ENCODE measurements around the gene BAAT. TPM values are rescaled to one million over a fixed set of nuclear protein-coding genes. Genes with fewer than 3 reads are reported as not detected.
A peak's percentile ranks its signal among the peaks of the same experiment; 100 is the strongest.

BAAT gene
- total RNA-seq, 4 donors from 2014 or later = not detected

DNA sequence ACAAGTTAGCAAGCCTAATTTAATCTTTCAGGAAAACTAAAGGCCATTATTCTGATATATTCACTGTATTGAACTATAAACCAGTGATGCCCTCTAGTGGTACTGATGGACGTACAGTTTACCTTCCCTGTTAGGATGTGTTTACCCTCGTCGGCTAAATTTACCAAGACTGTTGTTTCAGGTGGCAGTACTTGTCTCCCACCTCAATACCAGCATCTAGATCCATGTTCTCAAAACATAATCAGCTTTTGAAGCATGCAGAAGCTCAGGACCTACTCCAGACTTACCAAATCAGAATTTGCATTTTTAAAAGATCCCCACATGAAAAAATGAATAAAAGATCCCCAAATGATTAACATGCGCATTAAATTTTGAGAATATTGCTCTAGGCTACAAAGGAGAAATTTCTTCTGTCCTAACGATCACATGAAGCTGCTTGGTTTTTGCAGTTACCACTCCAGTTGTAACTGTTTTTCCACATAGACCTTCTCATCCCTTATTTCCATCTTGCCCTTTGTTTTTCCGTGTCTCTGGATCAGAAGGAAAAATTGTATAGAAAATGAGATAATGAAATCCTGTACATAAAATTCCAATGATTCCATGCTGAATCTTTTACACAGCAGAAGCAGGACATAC lies 3.2 kb upstream of the BAAT start:
- DNase-seq = no peak
- Histone ChIP-seq H3K36me3 (no peaks in the 10 kb centered on the region), H3K4me3 (no peak overlapping the region), H3K4me1 (no peaks in the 10 kb centered on the region), H3K27ac (no peak overlapping the region), H3K27me3 (no peaks in the 10 kb centered on the region), H3K9me3 (no peaks in the 10 kb centered on the region)
- no peak for TF ChIP-seq POLR2A (IDR thresholded peaks at IDR 0.05)
- TF ChIP-seq, protein P1, sequence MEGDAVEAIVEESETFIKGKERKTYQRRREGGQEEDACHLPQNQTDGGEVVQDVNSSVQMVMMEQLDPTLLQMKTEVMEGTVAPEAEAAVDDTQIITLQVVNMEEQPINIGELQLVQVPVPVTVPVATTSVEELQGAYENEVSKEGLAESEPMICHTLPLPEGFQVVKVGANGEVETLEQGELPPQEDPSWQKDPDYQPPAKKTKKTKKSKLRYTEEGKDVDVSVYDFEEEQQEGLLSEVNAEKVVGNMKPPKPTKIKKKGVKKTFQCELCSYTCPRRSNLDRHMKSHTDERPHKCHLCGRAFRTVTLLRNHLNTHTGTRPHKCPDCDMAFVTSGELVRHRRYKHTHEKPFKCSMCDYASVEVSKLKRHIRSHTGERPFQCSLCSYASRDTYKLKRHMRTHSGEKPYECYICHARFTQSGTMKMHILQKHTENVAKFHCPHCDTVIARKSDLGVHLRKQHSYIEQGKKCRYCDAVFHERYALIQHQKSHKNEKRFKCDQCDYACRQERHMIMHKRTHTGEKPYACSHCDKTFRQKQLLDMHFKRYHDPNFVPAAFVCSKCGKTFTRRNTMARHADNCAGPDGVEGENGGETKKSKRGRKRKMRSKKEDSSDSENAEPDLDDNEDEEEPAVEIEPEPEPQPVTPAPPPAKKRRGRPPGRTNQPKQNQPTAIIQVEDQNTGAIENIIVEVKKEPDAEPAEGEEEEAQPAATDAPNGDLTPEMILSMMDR (IDR thresholded peaks at IDR 0.05) = peak; percentile 15 to 47 (median 23)
- intact Hi-C loops (cut with DNase I; ENCODE audit: low total_unique reads) = no loop called here

DNA sequence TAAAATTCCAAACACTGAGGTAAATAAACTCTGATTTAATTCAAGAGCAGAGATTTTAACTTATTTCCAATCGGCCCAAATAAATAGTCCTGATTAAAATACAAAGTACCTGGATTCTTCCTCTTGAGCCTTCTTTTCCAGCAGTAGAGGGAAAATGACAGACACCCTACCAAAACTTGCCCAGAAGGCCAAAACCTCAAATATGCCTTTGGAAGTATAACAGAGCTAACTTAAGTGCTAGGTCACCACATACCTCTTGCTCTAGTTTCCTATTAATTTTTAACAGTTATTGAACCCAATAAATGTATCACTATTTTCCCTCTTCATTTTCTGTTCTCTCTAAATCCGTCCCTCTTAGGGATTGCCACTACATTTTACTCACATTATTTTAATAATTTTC lies 1.4 kb downstream of the BAAT start:
- DNase-seq = no peak
- no peak overlapping the region for H3K4me3 ChIP-seq
- H3K27me3 ChIP-seq = no peaks in the 10 kb centered on the region
- no peak overlapping the region for H3K27ac ChIP-seq
- intact Hi-C loops (cut with DNase I; ENCODE audit: low total_unique reads) = no loop called here
- no peaks in the 10 kb centered on the region for H3K36me3 ChIP-seq
- TF ChIP-seq, protein P1 (IDR thresholded peaks at IDR 0.05) = no peak
- TF ChIP-seq POLR2A (IDR thresholded peaks at IDR 0.05) = no peak
- no peaks in the 10 kb centered on the region for H3K4me1 ChIP-seq
- no peaks in the 10 kb centered on the region for H3K9me3 ChIP-seq

DNA sequence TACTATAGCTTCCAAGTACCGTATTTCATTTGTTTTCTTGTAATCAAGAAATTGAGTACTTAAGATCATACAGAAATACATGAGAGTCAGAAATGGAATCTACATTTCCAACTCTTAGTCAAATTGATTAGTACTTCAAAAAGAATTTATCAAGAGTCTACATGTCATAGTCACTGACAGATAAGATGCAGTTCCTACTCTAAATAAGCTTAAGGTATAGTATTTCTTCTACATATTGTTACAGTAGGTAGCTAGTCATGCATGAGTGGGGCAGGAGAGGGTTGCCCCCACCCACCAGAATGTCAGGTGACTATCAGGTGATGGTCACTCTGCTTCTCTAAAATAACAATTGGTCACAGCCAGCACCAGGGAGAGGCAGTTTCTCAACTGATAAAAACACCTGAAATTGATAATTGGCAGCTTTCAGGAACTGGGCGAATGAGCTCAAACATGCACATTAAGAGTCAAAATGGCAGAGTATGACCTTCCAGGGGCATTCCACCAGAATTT lies 2.9 kb downstream of the BAAT start:
- Histone ChIP-seq H3K4me1 (no peaks in the 10 kb centered on the region), H3K9me3 (no peaks in the 10 kb centered on the region), H3K36me3 (no peaks in the 10 kb centered on the region), H3K27ac (no peak overlapping the region), H3K27me3 (no peaks in the 10 kb centered on the region), H3K4me3 (no peak overlapping the region)
- DNase-seq = no peak
- no peak for TF ChIP-seq POLR2A (IDR thresholded peaks at IDR 0.05)
- TF ChIP-seq, protein P1 (IDR thresholded peaks at IDR 0.05) = no peak
- intact Hi-C loops (cut with DNase I; ENCODE audit: low total_unique reads) = no loop called here

DNA sequence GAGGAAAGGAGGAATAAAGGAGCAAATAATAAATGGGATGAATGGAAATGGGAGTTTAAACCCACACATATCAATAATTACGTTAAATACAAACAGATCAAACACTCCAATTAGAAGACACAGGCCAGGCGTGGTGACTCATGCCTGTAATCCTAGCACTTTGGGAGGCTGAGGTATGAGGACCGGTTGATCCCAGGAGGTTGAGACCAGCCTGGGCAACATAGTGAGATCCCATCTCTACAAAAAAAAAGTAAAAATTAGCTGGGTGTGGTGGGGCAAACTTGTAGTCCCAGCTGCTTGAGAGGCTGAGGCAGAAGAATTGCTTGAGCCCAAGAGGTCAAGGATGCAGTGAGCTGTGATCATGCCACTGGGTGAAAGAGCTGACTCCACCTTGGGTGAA lies 3.7 kb downstream of the BAAT start:
- no peaks in the 10 kb centered on the region for H3K36me3 ChIP-seq
- TF ChIP-seq, protein P1 (IDR thresholded peaks at IDR 0.05) = no peak
- no peak for TF ChIP-seq POLR2A (IDR thresholded peaks at IDR 0.05)
- no peak overlapping the region for H3K27ac ChIP-seq
- no peaks in the 10 kb centered on the region for H3K9me3 ChIP-seq
- H3K4me1 ChIP-seq = no peaks in the 10 kb centered on the region
- intact Hi-C loops (cut with DNase I; ENCODE audit: low total_unique reads) = no loop called here
- DNase-seq = no peak
- no peaks in the 10 kb centered on the region for H3K27me3 ChIP-seq
- no peak overlapping the region for H3K4me3 ChIP-seq

DNA sequence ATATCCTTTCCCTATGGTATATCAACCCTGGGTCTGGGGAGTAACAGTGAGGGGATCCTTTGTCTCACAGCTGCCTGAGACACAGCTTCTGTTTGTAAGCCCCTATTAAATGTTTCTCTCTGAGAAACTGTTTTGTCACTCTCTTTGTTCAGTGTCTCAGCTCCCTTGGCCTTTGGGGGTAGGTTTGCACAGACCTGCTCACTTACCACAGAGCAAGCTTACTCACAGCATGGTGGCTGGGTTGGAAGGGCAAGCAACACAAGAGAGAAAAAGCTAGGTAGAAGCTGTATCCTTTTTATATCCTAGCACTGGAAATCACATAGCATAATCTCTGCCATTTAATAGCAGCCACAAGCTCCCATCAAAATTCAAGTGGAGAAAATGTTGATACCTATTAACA lies 4.5 kb downstream of the BAAT start:
- Histone ChIP-seq H3K4me3 (no peak overlapping the region), H3K36me3 (no peaks in the 10 kb centered on the region), H3K27ac (no peak overlapping the region), H3K27me3 (no peaks in the 10 kb centered on the region), H3K4me1 (no peaks in the 10 kb centered on the region), H3K9me3 (no peaks in the 10 kb centered on the region)
- DNase-seq = no peak
- intact Hi-C loops (cut with DNase I; ENCODE audit: low total_unique reads) = no loop called here
- TF ChIP-seq POLR2A (IDR thresholded peaks at IDR 0.05) = no peak
- TF ChIP-seq, protein P1 (IDR thresholded peaks at IDR 0.05) = no peak
